KMS-11 (cell line): Measurements from ENCODE around the gene ZXDC.

Source experiments
- H2AFZ ChIP-seq: fragments of 200-600 bp; sonication (generic); 2 replicates; pipeline ENCODE4 v1.6.1; 2016; ENCODE audit warnings: antibody characterized with exemption, mixed run types, low read depth
- H3K27ac ChIP-seq: fragments of 200-600 bp; sonication (generic); 2 replicates; pipeline ENCODE4 v1.6.1; 2016; ENCODE audit warnings: mild to moderate bottlenecking, mixed run types
- H3K27me3 ChIP-seq: fragments of 200-600 bp; sonication (generic); 2 replicates; pipeline ENCODE4 v1.6.1; 2017; ENCODE audit warnings: mild to moderate bottlenecking, low read depth, mixed run types, moderate library complexity; ENCODE audit not compliant: insufficient read depth
- H3K36me3 ChIP-seq: fragments of 200-600 bp; sonication (generic); 2 replicates; pipeline ENCODE4 v1.6.1; 2017; ENCODE audit warnings: mild to moderate bottlenecking, mixed run types; ENCODE audit not compliant: insufficient read depth
- H3K4me1 ChIP-seq: fragments of 200-600 bp; sonication (generic); 2 replicates; pipeline ENCODE4 v1.6.1; 2016; ENCODE audit warnings: mild to moderate bottlenecking, low read depth, mixed run types; ENCODE audit not compliant: poor library complexity, severe bottlenecking
- H3K4me2 ChIP-seq: fragments of 200-600 bp; sonication (generic); 2 replicates; pipeline ENCODE4 v1.7.0; 2016; ENCODE audit warnings: mild to moderate bottlenecking, mixed run types
- H3K4me3 ChIP-seq: fragments of 200-600 bp; sonication (generic); IDR thresholded peaks from 2 replicates; pipeline ENCODE4 v1.6.1; 2017; ENCODE audit warnings: low read depth, low read length, mixed read lengths; ENCODE audit not compliant: insufficient read depth
- H3K79me2 ChIP-seq: fragments of 200-600 bp; sonication (generic); 2 replicates; pipeline ENCODE4 v1.6.1; 2016; ENCODE audit warnings: low read depth, mixed run types; ENCODE audit not compliant: insufficient read depth
- H3K9ac ChIP-seq: fragments of 200-600 bp; sonication (generic); 2 replicates; pipeline ENCODE4 v1.6.1; 2016; ENCODE audit warnings: mild to moderate bottlenecking, mixed run types
- H4K20me1 ChIP-seq: fragments of 200-600 bp; sonication (generic); 2 replicates; pipeline ENCODE4 v1.6.1; 2016; ENCODE audit warnings: mild to moderate bottlenecking, mixed run types; ENCODE audit not compliant: insufficient read depth
- CTCF ChIP-seq: fragments of 200-600 bp; sonication (generic); conservative IDR thresholded peaks from 2 replicates; pipeline ENCODE4 v1.6.1; 2017; ENCODE audit warnings: low read depth, mild to moderate bottlenecking, antibody characterized with exemption, low read length, moderate library complexity, mixed read lengths

ZXDC gene

GRCh38 chr3:126493051-126493450 is 17.4 kb upstream of the ZXDC start:
- no peak for TF ChIP-seq CTCF
- no peak overlapping the region for H3K4me3 ChIP-seq
- H2AFZ ChIP-seq, result 0 out of 2 replicates have a peak overlapping the region, but pooled peaks have one; percentile 56
- H3K4me2 ChIP-seq, result no peak overlapping the region
- H3K9ac ChIP-seq, result no peak overlapping the region; the same call in 1 of the 2 replicates
- no peaks in the 10 kb centered on the region for H4K20me1 ChIP-seq
- no peak overlapping the region; the same call in 1 of the 2 replicates for H3K27ac ChIP-seq
- H3K4me1 ChIP-seq, result peaks cover 18% of the 10 kb centered on the region
- no peaks in the 10 kb centered on the region for H3K27me3 ChIP-seq
- H3K79me2 ChIP-seq, result no peaks in the 10 kb centered on the region
- no peaks in the 10 kb centered on the region for H3K36me3 ChIP-seq

- H3K79me2 ChIP-seq, result no peaks in the 10 kb centered on the region
- H3K36me3 ChIP-seq, result no peaks in the 10 kb centered on the region
- H3K4me1 ChIP-seq, result peaks cover 18% of the 10 kb centered on the region
- H3K27ac ChIP-seq, result no peak overlapping the region
- no peaks in the 10 kb centered on the region for H3K27me3 ChIP-seq
- TF ChIP-seq CTCF, result no peak
- no peaks in the 10 kb centered on the region for H4K20me1 ChIP-seq
- H3K4me2 ChIP-seq, result no peak overlapping the region
- no peak overlapping the region for H3K4me3 ChIP-seq
- H2AFZ ChIP-seq, result no peak overlapping the region
- no peak overlapping the region for H3K9ac ChIP-seq
These were observed 15.7 kb upstream of the ZXDC start for GRCh38 chr3:126491221-126492013.

- Histone ChIP-seq H3K36me3 (no peaks in the 10 kb centered on the region), H3K27me3 (no peaks in the 10 kb centered on the region), H3K9ac (no peak overlapping the region), H3K4me1 (peaks cover 18% of the 10 kb centered on the region), H2AFZ (no peak overlapping the region), H3K79me2 (no peaks in the 10 kb centered on the region), H4K20me1 (no peaks in the 10 kb centered on the region), H3K4me2 (no peak overlapping the region), H3K4me3 (no peak overlapping the region), H3K27ac (no peak overlapping the region)
- TF ChIP-seq CTCF, result no peak
These were observed 14.9 kb upstream of the ZXDC start for GRCh38 chr3:126490619-126491018.

- Histone ChIP-seq H3K4me2 (no peak overlapping the region), H3K9ac (no peak overlapping the region), H3K27ac (no peak overlapping the region), H3K79me2 (no peaks in the 10 kb centered on the region), H3K27me3 (no peaks in the 10 kb centered on the region), H3K36me3 (no peaks in the 10 kb centered on the region), H3K4me3 (no peak overlapping the region), H2AFZ (no peak overlapping the region), H4K20me1 (no peaks in the 10 kb centered on the region), H3K4me1 (peaks cover 12% of the 10 kb centered on the region)
- TF ChIP-seq CTCF, result no peak
These were observed 13.3 kb upstream of the ZXDC start for GRCh38 chr3:126488886-126489569.
